B cell (primary cell): ENCODE measurements around the gene CNTD1. TPM values are rescaled to one million over a fixed set of nuclear protein-coding genes. Genes with fewer than 3 reads are reported as not detected.
A peak's percentile ranks its signal among the peaks of the same experiment; 100 is the strongest.

Source experiments
- ATAC-seq: fragments of 200-7000 bp; cut with Tn5 transposase; one replicate; pipeline ENCODE4 v1.10.0; 2021; ENCODE audit warnings: low read depth, mild to moderate bottlenecking, moderate number of reproducible peaks, moderate library complexity
- CTCF ChIA-PET: fragments of 350-600 bp; sonication (Branson Sonifier 250); formaldehyde crosslinking; loops from one replicate; lab custom pipeline; 2021; ENCODE audit warnings: antibody characterized with exemption, inconsistent platforms; lab: Charles Lee
- POLR2A ChIA-PET: fragments of 350-600 bp; sonication (Branson Sonifier 250); formaldehyde crosslinking; loops from one replicate; lab custom pipeline; 2021; ENCODE audit warnings: antibody characterized with exemption; lab: Charles Lee
- DNase-seq: peaks from one replicate; pipeline ENCODE4 v3.0.0; 2013
- H2AFZ ChIP-seq: 2 replicates; pipeline ENCODE4 v1.6.1; 2012; ENCODE audit warnings: mild to moderate bottlenecking, low read depth, low read length; ENCODE audit not compliant: insufficient read depth, poor library complexity, severe bottlenecking
- H3K27ac ChIP-seq, 2 donors: 1 replicate in 1 of 2; 2 replicates in 1 of 2; pipeline ENCODE4 v1.5.1; 2012 to 2013; ENCODE audit warnings: low read length in 2 of 2, mild to moderate bottlenecking in 2 of 2, moderate library complexity in 1 of 2
- H3K27me3 ChIP-seq, 4 experiments: fragments of 200-600 bp in 1 of 4; sonication (generic) in 1 of 4; replicated peaks in 1 of 4; 1 replicate in 2 of 4; 2 replicates in 2 of 4; pipeline versions ENCODE4 v1.6.1 to v1.7.0; 2013 to 2016; ENCODE audit warnings: low read length in 3 of 4, mild to moderate bottlenecking in 2 of 4, mixed read lengths in 1 of 4, moderate library complexity in 1 of 4; ENCODE audit not compliant: insufficient read depth in 4 of 4, control insufficient read depth in 3 of 4; ENCODE audit errors: control extremely low read depth in 1 of 4
- H3K36me3 ChIP-seq, 2 experiments: replicated peaks in 1 of 2; 1 replicate in 1 of 2; 2 replicates in 1 of 2; pipeline versions ENCODE4 v1.6.1 to v1.7.1; 2013; ENCODE audit warnings: low read length in 1 of 2; ENCODE audit not compliant: insufficient read depth in 2 of 2, control insufficient read depth in 1 of 2; ENCODE audit errors: control extremely low read depth in 1 of 2, extremely low read depth in 1 of 2
- H3K4me1 ChIP-seq, 2 donors: fragments of 200-600 bp in 1 of 2; sonication (generic) in 1 of 2; 1 replicate in 1 of 2; 2 replicates in 1 of 2; pipeline versions ENCODE4 v1.5.1 to v1.6.1; 2013 to 2017; ENCODE audit warnings: low read length in 2 of 2; ENCODE audit not compliant: control insufficient read depth in 2 of 2, insufficient read depth in 2 of 2
- H3K4me2 ChIP-seq: replicated peaks from 2 replicates; pipeline ENCODE3; 2012; ENCODE audit warnings: mild to moderate bottlenecking, low read depth, low read length; ENCODE audit not compliant: poor library complexity, severe bottlenecking
- H3K4me3 ChIP-seq, 5 experiments: fragments of 200-600 bp in 1 of 5; sonication (generic) in 1 of 5; 1 replicate in 3 of 5; 2 replicates in 2 of 5; pipeline versions ENCODE4 v1.5.1 to v1.7.0; 2011 to 2016; ENCODE audit warnings: low read length in 4 of 5, mild to moderate bottlenecking in 4 of 5, low read depth in 2 of 5, control low read depth in 1 of 5, moderate library complexity in 1 of 5; ENCODE audit not compliant: insufficient read depth in 1 of 5; ENCODE audit errors: control extremely low read depth in 1 of 5, extremely low read depth in 1 of 5
- H3K79me2 ChIP-seq: fragments of 200-600 bp; sonication (generic); one replicate; pipeline ENCODE4 v1.6.0; 2016; ENCODE audit warnings: low read length; ENCODE audit not compliant: control insufficient read depth, insufficient read depth
- H3K9ac ChIP-seq: fragments of 200-600 bp; sonication (generic); 2 replicates; pipeline ENCODE4 v1.6.1; 2017; ENCODE audit warnings: mild to moderate bottlenecking, low read length, moderate library complexity
- H3K9me3 ChIP-seq, 3 donors: one replicate each; pipeline versions ENCODE4 v1.6.1 to v1.7.1; 2013; ENCODE audit warnings: low read length in 2 of 3; ENCODE audit not compliant: control insufficient read depth in 2 of 3, insufficient read depth in 1 of 3; ENCODE audit errors: control extremely low read depth in 1 of 3
- H4K20me1 ChIP-seq: 2 replicates; pipeline ENCODE4 v1.6.0; 2012; ENCODE audit warnings: mild to moderate bottlenecking, low read length; ENCODE audit not compliant: insufficient read depth, control insufficient read depth, poor library complexity, severe bottlenecking
- H3K27ac Mint-ChIP-seq: one replicate; pipeline ENCODE4 v1.8.0; 2021; ENCODE audit warnings: mixed read lengths
- H3K27me3 Mint-ChIP-seq: one replicate; pipeline ENCODE4 v1.8.0; 2021; ENCODE audit warnings: mixed read lengths
- H3K4me1 Mint-ChIP-seq: one replicate; pipeline ENCODE4 v1.8.0; 2021; ENCODE audit warnings: mixed read lengths
- H3K4me3 Mint-ChIP-seq: one replicate; pipeline ENCODE4 v1.8.0; 2021; ENCODE audit warnings: mixed read lengths
- H3K9me3 Mint-ChIP-seq: one replicate; pipeline ENCODE4 v1.8.0; 2022; ENCODE audit warnings: mixed read lengths; ENCODE audit not compliant: insufficient read depth
- CTCF ChIP-seq: fragments of 200-600 bp; IDR thresholded peaks from one replicate; pipeline ENCODE4 v1.8.0; 2022; ENCODE audit warnings: antibody characterized with exemption, mild to moderate bottlenecking
- EZH2 ChIP-seq: IDR thresholded peaks from 2 replicates; pipeline ENCODE4 v1.6.1; 2012; ENCODE audit warnings: borderline replicate concordance, low read depth, mild to moderate bottlenecking, moderate library complexity, low read length; ENCODE audit not compliant: insufficient read depth, poor library complexity, severe bottlenecking
- WGBS: methylation state at CpG from one replicate; pipeline ENCODE4 v1.1.5; 2013; ENCODE audit warnings: missing lambda C conversion rate; ENCODE audit not compliant: insufficient coverage; 5-methylcytosine and 5-hydroxymethylcytosine counted together
- intact Hi-C: fragments of 100-400 bp; cut with micrococcal nuclease; formaldehyde crosslinking; loops from one replicate; pipeline ENCODE4 v1.10.0; 2022
- polyA plus RNA-seq: library from polyadenylated mRNA; depleted of rRNA; stranded (reverse); fragments of >200 nt; gene quantifications from 2 replicates; pipeline ENCODE4 v1.2.3, GENCODE V29; 2012
- total RNA-seq, 2 donors: library from RNA; stranded (reverse); fragments of 120-200 nt in 1 of 2; gene quantifications; 1 replicate in 1 of 2; 2 replicates in 1 of 2; pipeline versions ENCODE4 v1.2.3 to v1.2.4, GENCODE V29; 2013 to 2022

CNTD1 gene
- total and polyA plus RNA-seq, 2 donors (not counting 1 experiment from before 2014, with no cell fraction given) = not detected

- CTCF ChIA-PET = no interaction called here
- peak overlapping the region; percentile 58 for H3K4me2 ChIP-seq
- peaks cover 26 to 33% of the 10 kb centered on the region in 2 donors for H3K4me1 ChIP-seq
- H3K27me3 ChIP-seq = peaks cover 0 to 58% (median 33%) of the 10 kb centered on the region in 4 experiments
- H2AFZ ChIP-seq = no peak overlapping the region
- peaks cover 39% of the 10 kb centered on the region for H3K4me1 Mint-ChIP-seq
- TF ChIP-seq CTCF (no peak), EZH2 (no peak)
- no peak overlapping the region for H3K27ac Mint-ChIP-seq
- H3K27me3 Mint-ChIP-seq = peaks cover 49% of the 10 kb centered on the region
- H3K4me3 ChIP-seq = no peak overlapping the region
- H4K20me1 ChIP-seq = no peaks in the 10 kb centered on the region
- ATAC-seq (no peak), DNase-seq (no peak)
- intact Hi-C loops = no loop called here
- no peaks in the 10 kb centered on the region for H3K9me3 Mint-ChIP-seq
- no peaks in the 10 kb centered on the region for H3K79me2 ChIP-seq
- peaks cover 0 to 24% (median 0%) of the 10 kb centered on the region in 3 donors for H3K9me3 ChIP-seq
- POLR2A ChIA-PET = no interaction called here
- H3K9ac ChIP-seq = no peak overlapping the region
- peak overlapping the region; percentile 57 for H3K4me3 Mint-ChIP-seq
- peaks cover 2 to 34% of the 10 kb centered on the region in 2 experiments for H3K36me3 ChIP-seq
- H3K27ac ChIP-seq = no peak overlapping the region
- WGBS = 10% methylated on average over 39 of the region's 39 CpGs
Observed at GRCh38 chr17:42780851-42781638, 17.6 kb upstream of the CNTD1 start.

- Histone ChIP-seq H3K4me2 (no peak overlapping the region), H3K4me1 (peaks cover 26 to 33% of the 10 kb centered on the region in 2 donors), H3K27ac (no peak overlapping the region), H3K4me3 (no peak overlapping the region), H3K36me3 (peaks cover 2 to 28% of the 10 kb centered on the region in 2 experiments), H4K20me1 (no peaks in the 10 kb centered on the region), H3K79me2 (no peaks in the 10 kb centered on the region), H3K27me3 (peaks cover 0 to 63% (median 37%) of the 10 kb centered on the region in 4 experiments), H3K9ac (no peak overlapping the region), H2AFZ (no peak overlapping the region), H3K9me3 (peaks cover 0 to 24% (median 0%) of the 10 kb centered on the region in 3 donors)
- Mint-ChIP-seq H3K9me3 (no peaks in the 10 kb centered on the region), H3K4me1 (peaks cover 39% of the 10 kb centered on the region), H3K27me3 (peaks cover 54% of the 10 kb centered on the region), H3K27ac (no peak overlapping the region), H3K4me3 (no peak overlapping the region)
- 41% methylated on average over 5 of the region's 10 CpGs for WGBS
- intact Hi-C loops = no loop called here
- DNase-seq (no peak), ATAC-seq (no peak)
- POLR2A ChIA-PET = no interaction called here
- CTCF ChIA-PET = interaction anchor here (0.6 kb wide), 1 partner anchor 25 kb away, joined by 4 read pairs; no protein-coding TSS in a partner anchor
- TF ChIP-seq EZH2 (no peak), CTCF (no peak)
Observed at GRCh38 chr17:42781639-42782165, 17.0 kb upstream of the CNTD1 start.
